ENCODE measurements around the gene GABRB3. TPM values are rescaled to one million over a fixed set of nuclear protein-coding genes. Genes with fewer than 3 reads are reported as not detected.

The GABRB3 gene
- total RNA-seq, 3 donors from 2014 or later: 0.52 to 3.2 (median 3.1) TPM

DNA sequence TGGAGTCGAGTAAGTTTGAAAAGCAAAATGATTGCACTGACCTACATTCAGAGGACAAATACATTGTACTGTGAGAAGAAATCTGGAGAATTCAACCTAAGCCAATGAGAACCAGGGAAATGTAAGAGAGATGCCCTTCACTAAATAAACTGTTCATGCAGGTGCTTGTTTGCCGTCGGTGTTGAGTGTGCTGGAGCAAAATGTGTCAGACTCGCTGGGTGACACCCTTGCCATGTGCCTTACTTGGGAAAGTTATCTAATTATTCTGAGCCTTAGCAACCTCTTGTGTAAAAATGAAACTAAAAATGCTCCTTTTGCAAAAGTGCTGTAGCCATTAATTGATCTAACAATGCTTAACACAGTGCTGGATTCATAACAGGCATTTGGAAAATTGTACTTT is 140.4 kb downstream of the GABRB3 start:
- no peak for ATAC-seq
- Histone ChIP-seq H3K9me3 (peaks cover 51% of the 10 kb centered on the region), H3K36me3 (ENCODE audit: low read depth) (no peaks in the 10 kb centered on the region), H3K4me1 (ENCODE audit: low read depth) (no peaks in the 10 kb centered on the region), H3K4me3 (no peak overlapping the region)
- DNase-seq: no peak
- TF ChIP-seq CTCF (IDR thresholded peaks at IDR 0.05): no peak
- intact Hi-C loops (cut with DNase I, micrococcal nuclease): no loop called here

DNA sequence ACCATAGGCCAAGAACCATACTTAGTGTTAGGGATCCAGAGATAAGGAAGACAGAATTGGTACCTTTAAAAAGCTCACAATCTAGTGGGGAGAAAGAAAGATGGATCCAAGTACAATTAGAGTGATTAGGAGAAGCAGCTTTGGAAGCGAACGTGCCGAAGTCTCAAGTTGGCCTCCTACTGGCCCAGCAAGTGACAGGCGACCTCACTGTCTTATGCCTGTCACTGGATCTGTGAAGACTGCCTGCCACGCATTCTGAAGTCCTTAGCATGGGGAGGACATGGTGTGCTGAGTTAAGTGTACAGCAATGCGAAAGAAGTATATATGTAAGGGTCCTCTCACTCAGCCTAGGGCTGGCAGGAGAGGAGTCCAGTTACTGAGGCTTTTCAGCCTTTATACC is 141.0 kb downstream of the GABRB3 start:
- no peaks in the 10 kb centered on the region for H3K4me1 ChIP-seq (ENCODE audit: low read depth)
- DNase-seq (no peak), ATAC-seq (no peak)
- peaks cover 51% of the 10 kb centered on the region for H3K9me3 ChIP-seq
- TF ChIP-seq CTCF (IDR thresholded peaks at IDR 0.05): no peak
- intact Hi-C loops (cut with DNase I, micrococcal nuclease): no loop called here
- H3K36me3 ChIP-seq (ENCODE audit: low read depth): no peaks in the 10 kb centered on the region
- H3K4me3 ChIP-seq: no peak overlapping the region

GRCh38 chr15:26630857-26631256 is 142.0 kb downstream of the GABRB3 start:
- intact Hi-C loops (cut with DNase I, micrococcal nuclease): no loop called here
- no peak for ATAC-seq

DNA sequence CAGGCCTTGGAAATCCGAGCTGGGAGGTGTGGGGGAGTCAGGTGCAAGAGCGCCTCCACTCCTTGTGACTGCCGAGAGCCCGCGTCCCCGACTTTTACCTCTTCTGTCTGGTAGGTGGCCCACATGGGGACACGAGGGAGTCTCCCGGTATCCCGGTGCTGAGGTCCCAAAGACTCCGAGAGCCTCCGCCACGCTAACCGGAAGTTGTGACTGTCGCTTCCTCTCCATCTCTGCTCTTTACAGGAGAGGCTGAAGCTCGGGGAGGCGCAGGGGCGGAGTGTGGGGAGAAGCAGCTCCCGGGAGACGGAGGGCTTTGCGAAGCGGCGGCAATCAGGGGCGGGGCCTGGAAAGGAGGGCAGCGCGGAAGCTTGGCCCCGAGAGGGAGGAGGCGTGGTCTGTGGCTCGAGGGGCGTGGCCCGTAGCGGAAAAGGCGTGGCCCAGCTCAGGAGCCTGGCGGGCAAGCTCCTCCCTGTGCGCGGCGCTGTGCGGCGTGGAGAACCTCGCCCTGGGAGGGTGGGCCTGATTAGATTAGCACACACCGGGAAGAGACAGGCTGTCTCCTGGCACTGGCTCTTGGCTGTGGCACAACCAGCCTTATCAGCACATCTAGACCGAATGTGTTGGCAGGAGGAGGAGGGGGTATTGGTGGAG is 143.9 kb downstream of the GABRB3 start:
- Histone ChIP-seq H3K36me3 (ENCODE audit: low read depth) (no peaks in the 10 kb centered on the region), H3K4me3 (no peak overlapping the region), H3K4me1 (ENCODE audit: low read depth) (no peaks in the 10 kb centered on the region), H3K9me3 (peaks cover 71% of the 10 kb centered on the region)
- intact Hi-C loops (cut with DNase I, micrococcal nuclease): no loop called here
- DNase-seq (peak; percentile 39 to 80 (median 60)), ATAC-seq (peak; percentile 92)
- TF ChIP-seq CTCF (IDR thresholded peaks at IDR 0.05): no peak

More at GRCh38 chr15:26630857-26631256, 142.0 kb downstream of the GABRB3 start:
- no peak for TF ChIP-seq CTCF (IDR thresholded peaks at IDR 0.05)
- peaks cover 57% of the 10 kb centered on the region for H3K9me3 ChIP-seq
- H3K4me3 ChIP-seq: no peak overlapping the region
- H3K4me1 ChIP-seq (ENCODE audit: low read depth): no peaks in the 10 kb centered on the region
- DNase-seq: no peak
- H3K36me3 ChIP-seq (ENCODE audit: low read depth): no peaks in the 10 kb centered on the region

DNA sequence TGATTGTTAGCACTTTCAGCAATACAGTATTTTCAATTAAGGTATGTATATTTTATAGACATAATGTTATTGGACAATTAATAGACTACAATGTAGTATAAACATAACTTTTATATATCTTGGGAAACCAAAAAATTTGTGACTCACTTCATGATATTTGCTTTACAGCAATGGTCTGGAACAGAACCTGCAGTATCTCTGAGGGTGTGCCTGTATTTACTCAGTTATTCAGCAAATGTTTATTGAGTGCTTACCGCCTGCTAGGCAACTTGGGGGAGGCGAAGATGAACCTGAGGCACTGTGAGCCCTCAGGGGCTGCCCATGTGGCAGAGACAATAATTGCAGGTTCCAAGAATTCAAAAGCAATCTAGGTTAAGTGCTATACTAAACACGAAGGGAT is 144.8 kb downstream of the GABRB3 start:
- H3K9me3 ChIP-seq: peaks cover 77% of the 10 kb centered on the region
- ATAC-seq: peak; percentile 70
- TF ChIP-seq CTCF (IDR thresholded peaks at IDR 0.05): no peak
- H3K4me1 ChIP-seq (ENCODE audit: low read depth): no peaks in the 10 kb centered on the region
- intact Hi-C loops (cut with DNase I, micrococcal nuclease): no loop called here
- H3K4me3 ChIP-seq: no peak overlapping the region
- H3K36me3 ChIP-seq (ENCODE audit: low read depth): no peaks in the 10 kb centered on the region
- DNase-seq: no peak

DNA sequence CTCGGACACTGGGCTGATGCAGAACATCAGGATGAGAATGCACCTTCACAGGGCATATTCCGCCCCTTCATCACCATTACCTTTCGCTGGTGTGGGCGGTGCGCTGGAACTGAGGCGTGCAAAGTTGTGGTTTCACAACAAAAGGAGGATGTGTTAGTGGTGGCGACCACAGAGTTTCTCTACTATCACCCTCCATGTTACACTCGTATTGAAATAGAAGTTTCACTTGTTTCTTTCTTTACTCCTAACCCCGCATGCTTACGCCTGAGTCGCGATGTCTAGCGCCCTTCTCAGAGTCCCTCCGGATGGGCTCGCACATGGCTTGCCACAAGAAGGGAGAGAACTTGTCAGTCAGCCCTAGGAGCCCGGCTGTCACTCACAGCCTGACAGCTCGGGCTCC is 148.7 kb downstream of the GABRB3 start:
- intact Hi-C loops (cut with DNase I, micrococcal nuclease): no loop called here
- H3K4me1 ChIP-seq (ENCODE audit: low read depth): no peaks in the 10 kb centered on the region
- ATAC-seq (no peak), DNase-seq (no peak)
- H3K4me3 ChIP-seq: no peak overlapping the region
- TF ChIP-seq CTCF (IDR thresholded peaks at IDR 0.05): no peak
- peaks cover 72% of the 10 kb centered on the region for H3K9me3 ChIP-seq
- H3K36me3 ChIP-seq (ENCODE audit: low read depth): no peaks in the 10 kb centered on the region
